Nasal cavity respiratory epithelium epithelial cell of viscerocranial mucosa (primary cell): ENCODE data around the gene RTN4R. TPM values are rescaled to one million over a fixed set of nuclear protein-coding genes. Genes with fewer than 3 reads are reported as not detected.

Source experiments
- total RNA-seq: library from RNA; depleted of rRNA; stranded (reverse); fragments of >200 nt; gene quantifications from 2 replicates; pipeline ENCODE4 v1.2.3, GENCODE V29; 2014

RTN4R gene
- 4.4 and 9.2 TPM in 2 replicates for total RNA-seq

GRCh38 chr22:20268279-20269012 lies at the start of gene RTN4R:
TSS of gene RTN4R (minus strand) at chr22:20268318. CDS start at chr22:20268092, 226 bp downstream.

Other genes starting within 250 kb of the RTN4R start
- gene TANGO2, start 247.2 kb downstream of the RTN4R start, total RNA-seq = 46.5 and 49.7 TPM in 2 replicates
- 36.9 and 54.2 TPM in 2 replicates for gene DGCR8, start 188.1 kb downstream of the RTN4R start, total RNA-seq
- gene RANBP1, start 152.2 kb downstream of the RTN4R start, total RNA-seq = 156 and 164 TPM in 2 replicates
- gene TRMT2A, start 151.1 kb downstream of the RTN4R start, total RNA-seq = 41.6 and 45.5 TPM in 2 replicates
- gene ZDHHC8, start 136.5 kb downstream of the RTN4R start, total RNA-seq = 3.4 and 25.6 TPM in 2 replicates
- not detected in 2 replicates for gene CCDC188, start 117.3 kb downstream of the RTN4R start, total RNA-seq
- gene DGCR6L, start 51.7 kb upstream of the RTN4R start, total RNA-seq = 22.9 and 25.4 TPM in 2 replicates
- 15.7 and 21.4 TPM in 2 replicates for gene ZNF74, start 125.8 kb upstream of the RTN4R start, total RNA-seq
- gene SCARF2, start 169.5 kb upstream of the RTN4R start, total RNA-seq = 0.57 and 0.68 TPM in 2 replicates
- 11.3 and 20.9 TPM in 2 replicates for gene KLHL22, start 227.5 kb upstream of the RTN4R start, total RNA-seq
- gene MED15, start 239.3 kb upstream of the RTN4R start, total RNA-seq = 16.1 and 58.8 TPM in 2 replicates